HTERT RPE-1 (cell line): ENCODE results near the gene NCK2.

ENCODE experiments used
- in situ Hi-C: fragments of 300-500 bp; cut with MboI; formaldehyde crosslinking; loops from 4 replicates; pipeline ENCODE4 v1.14.3; 2020; ENCODE audit warnings: low sequenced_read_pairs

NCK2 gene

DNA sequence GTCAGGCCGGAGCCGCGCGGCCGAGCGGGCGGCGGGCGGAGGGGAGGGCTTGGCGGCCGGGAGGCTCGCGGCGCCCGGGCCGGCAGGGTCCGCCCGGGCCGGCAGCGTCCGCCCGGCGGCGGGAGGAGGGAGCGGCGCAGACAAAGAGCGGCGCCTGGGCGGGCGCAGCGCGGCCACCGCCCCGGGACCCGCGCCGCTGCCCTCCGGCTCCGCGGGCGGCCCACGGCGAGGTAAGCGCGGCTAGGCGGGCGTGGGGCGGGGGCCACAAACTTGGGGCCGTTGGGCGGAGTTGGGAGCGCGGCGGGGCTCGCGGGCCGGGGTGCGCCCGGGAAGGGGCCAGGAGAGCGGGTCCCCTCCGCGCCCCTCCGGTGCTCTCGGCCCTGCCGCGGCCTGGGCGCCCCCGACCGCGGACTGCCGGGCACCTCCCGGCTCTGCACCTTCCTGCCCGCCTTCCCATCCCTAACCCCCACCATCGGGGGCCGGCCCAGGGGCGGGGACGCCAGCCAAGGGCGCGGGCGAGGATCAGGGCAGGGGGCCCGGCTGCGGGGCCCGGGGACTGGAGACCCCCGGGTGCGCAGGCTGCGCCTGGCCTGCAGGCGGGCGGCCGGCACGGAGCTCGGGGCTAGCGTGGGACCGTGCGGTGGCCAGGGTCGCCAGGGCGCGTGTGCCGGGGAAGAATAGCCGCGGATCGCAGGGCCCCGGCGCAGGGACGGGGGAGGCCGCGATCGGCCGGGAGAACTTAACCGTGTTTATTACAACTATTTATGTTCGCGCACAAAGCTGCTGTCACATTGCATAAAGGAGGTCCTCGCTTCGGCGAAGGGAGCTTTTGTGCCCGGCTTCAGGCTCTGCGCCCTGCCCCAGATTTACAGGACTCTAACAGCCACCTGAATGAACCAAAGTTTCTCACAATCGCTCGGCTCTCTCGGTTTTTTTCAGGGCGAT is at the start of gene NCK2:
TSS of gene NCK2 (plus strand) at position 4 of the 945 bp plus-strand sequence. CDS start 110,152 bp downstream, outside the sequence.
- in situ Hi-C loops = no loop called here

DNA sequence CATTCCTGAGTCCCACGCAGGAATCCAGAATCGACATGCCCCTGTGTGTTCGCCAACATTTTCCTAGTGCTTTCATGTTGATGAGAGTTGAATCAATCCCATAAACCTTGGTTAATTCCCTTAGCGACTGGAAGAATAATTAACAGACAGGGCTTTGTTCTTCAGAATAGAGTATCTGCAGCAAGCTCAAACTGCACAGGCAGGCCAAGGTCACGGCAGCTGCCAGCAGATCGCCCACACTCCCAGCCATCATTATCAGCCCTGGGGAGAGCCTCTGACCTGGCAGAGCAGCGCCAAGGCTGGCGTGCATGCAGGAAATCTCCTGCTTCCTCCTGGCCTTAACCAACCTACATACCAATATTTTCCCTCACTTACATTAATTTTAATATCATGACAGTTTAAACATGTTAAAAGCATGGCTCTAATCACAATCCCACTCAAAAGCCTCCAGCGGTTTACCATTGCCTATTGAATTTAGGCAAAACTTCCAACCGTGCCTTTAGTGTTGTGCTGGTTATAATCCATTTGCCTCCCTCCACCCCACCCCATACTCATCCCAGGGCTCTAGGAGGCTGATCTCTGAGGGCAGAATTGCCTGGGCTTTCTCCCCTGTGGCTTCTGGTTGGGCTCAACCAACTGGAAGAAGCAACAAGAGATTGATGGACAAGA is 46.8 kb upstream of the NCK2 start:
- in situ Hi-C loops = no loop called here

DNA sequence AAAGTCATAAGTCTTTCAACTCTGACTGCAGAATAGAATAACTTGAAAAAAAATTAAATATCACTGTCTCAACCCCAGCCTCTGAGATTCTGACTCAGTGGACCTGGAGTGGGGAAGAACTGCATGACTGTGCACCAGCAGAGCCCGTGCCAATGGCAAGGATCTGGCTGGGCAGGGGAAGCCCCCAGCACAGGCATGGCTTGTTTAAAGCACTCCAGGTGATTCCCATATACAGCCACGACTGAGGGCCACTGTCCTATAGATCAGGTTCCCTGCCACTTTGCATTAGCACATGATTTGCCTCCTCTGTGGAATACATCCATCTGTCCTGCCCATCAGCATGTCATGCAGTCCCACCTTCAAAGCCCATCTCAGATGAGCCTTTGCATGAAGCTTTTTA is 45.9 kb upstream of the NCK2 start:
- in situ Hi-C loops = no loop called here

DNA sequence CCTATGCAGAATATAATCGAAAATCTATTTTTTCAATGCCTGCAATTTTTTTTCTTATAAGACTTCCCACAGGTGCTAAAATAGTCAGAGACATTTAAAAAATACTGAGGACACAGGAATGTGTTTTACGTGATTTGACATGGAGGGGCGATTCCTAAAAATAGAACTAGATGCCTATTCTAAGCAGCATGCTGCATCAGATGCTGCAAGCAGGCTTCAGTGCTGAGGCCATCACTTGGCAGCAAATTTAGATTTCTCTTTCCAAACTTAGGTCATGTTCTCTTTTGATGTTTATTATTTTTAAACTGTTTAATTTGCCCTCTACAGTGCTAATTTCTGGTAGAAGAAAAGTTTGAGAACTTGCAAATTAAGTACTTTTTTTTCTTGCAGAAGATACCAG is 43.7 kb upstream of the NCK2 start:
- in situ Hi-C loops = no loop called here

DNA sequence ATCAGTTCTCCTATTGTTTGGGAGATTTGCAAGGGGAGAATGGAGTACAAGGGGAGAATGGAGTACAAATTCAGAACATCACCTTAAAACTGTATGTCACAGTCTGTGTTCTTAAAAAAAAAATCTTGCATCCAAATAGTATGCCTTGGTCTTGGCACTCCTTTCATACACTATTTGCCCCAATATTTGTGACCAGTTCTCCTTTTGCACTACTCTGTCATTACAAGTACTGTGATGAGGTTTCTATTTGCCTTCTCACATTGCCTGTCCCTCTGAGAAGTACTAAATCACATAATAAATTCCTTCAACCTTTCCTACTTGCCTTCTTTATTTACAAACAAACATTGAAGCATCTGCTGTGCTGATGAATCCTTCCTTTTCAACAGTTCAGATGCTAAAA is 36.0 kb upstream of the NCK2 start:
- in situ Hi-C loops = no loop called here

DNA sequence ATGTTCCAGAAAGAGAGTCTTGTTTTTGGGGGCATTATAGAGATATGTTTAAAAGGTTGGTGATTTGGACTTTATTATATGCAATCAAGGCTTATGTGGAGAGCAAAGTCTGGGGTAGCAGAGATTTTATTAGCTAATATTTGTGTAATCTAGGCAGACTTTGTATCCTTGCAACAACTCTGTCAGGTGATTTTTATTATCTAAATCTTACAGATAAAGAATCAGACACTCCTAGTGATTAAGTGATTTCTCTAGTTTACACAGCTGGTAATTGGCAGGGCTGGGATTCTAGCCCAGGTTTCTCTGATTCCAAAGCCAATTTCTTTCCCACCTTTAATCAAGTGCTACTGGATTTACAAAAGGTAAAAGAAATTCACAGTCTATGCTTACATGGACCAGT is 33.3 kb upstream of the NCK2 start:
- in situ Hi-C loops = no loop called here

DNA sequence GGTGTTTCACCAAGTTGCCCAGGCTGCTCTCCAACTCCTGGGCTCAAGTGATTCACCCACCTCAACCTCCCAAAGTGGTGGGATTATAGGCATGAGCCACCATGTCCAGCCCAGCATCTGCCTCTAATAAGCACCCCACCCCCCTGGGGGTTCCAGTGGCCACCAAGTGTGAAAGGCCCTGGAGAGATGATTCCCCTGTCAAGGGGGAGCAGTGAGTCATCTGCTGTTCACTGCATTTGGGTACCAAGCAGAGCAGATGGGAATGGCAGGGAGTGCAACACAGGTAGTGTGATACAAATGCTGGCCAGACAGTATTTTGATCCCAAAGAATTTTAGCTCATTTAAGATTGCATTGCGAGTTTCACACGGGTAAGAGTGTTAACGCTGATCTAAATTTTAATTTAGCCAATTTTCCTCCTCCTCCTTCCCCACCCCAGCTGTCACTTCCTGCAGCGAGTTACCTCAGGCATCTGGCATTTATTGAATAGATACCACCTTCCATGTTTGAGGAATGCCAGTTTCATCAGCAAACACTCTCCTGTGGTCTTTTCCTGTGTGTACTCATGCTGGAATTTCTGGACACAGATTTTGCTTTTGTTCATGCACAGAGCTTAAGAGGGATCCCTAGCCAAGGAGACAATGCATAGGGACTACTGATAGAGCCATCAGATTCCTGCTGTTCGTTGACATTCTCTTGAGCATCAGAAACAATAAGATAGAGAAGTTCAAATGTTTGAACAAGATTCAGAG is 32.4 kb upstream of the NCK2 start:
- in situ Hi-C loops = no loop called here

DNA sequence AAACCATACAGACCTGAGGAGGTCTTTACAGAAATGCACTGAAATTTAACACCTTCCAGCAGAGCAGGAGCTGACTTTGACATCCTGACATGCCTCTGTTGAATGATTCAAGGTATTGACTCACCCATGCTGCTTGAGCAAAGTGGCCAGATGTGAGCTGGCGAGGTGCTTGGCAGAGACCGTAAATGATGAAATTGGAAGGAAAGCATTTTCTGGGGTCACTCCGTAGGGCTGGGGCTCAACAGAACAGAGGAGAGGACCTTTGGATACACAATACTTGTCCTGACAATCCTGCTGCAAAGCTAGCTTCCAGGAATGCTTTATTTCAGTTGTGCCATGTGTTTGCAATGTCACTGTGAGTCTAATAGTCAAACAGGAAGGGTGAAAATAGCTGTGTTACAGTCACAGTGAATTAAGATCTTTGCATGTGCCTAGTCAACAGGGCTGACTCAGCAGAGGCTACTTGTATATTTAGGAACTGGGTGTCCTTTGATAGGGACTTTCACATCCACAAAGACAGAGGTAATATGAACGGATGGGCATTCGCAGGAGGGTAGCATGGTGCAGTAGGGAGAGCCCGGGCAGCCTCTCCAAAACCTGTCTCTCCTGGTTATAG is 31.6 kb upstream of the NCK2 start:
- in situ Hi-C loops = no loop called here

DNA sequence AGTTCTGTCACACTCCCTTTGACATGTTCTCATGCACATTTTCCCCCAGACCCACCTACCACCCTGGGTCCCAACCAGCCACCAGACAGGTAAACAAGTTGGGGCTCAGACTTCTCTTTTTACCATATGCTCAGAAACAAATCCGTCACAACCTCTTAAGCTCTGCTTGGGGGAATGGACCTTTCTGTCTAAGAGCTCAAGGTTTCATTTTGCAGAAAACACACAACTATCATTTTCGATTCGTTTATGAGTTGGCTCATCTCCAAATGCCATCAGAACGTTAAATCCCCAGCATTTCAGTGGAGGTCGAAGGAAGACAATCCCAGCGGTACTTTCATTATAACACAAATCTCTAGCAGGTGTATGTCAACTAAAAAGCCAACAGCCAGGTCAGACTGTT is 30.6 kb upstream of the NCK2 start:
- in situ Hi-C loops = no loop called here

DNA sequence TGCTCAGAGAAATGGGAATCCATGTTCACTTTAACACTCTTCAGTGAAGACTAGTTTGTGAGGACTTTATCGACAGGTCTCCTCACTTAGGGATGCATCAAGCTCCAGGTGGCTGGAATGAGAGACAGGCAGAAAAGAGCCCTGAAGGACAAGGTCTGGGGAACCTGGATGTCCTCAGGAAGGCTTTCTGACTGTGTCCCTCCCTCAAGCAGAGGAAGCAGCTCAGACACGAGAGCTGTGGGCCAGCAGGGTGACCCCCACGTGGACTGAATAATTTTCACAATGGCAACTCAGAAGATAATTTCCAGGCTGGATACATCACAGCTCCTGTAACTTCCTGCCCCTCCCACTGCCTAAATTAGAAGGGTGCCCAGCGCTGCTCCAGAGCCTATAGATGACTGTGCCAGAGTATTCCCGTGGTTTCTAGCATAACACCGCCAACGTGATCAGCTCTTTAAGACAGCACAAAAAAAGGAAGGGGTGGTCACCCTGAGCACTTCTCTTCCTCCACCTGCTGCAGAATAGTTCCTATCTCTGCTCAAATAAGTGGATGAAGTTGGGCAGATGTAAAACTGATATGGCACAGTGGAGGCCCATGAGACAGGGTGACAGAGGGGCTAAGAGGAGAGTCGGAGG is 25.7 kb upstream of the NCK2 start:
- in situ Hi-C loops = no loop called here

DNA sequence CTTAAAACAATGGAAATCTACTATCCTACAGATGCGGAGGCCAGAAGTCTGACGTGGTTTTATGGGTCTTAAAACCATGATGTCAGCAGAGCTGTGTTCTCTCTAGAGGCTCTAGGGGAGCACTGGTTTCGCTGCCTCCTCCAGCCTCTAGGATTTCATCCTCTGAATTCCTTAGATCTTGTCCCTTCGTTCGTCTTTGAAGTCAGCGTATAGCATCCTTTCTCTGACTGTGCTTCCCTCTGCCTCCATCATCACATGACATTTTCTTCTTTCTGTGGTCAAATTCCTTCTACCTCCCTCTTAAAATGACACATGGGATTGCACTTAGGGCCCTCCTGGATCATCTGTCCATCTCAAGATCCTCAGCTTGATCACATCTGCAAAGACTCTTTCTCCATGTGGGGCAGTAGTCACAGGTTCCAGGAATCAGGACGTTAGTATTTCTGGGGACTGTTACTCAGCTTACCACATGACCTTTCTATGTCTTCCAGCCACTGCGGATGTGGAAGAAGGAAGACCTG is 22.7 kb upstream of the NCK2 start:
- in situ Hi-C loops = no loop called here

DNA sequence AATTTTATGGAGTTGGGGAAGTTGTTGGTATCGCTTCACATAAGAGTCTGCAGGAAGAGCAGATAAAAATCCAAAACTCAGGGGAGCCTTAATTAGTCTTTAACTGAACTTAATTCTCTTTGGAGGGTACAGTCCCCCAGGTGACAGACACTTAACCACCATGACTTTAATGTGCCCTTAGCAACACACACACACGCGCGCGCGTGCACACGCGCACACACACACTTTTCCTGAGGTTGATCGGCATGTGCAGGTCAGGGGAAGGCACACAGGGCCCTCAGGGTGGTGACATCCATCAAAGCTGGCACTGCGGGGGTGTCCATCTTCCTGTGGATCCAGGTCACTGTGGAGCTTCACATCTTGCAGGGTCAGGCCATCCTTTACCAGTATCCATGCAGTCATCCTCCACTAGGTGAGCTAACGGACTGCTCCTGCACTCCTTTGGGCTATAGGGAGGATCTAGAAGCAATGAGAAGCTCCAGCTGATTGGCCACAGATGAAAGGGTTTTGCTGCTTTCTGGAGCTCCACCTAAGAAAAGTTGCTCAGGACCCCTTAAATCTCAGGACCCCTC is 21.9 kb upstream of the NCK2 start:
- in situ Hi-C loops = no loop called here

DNA sequence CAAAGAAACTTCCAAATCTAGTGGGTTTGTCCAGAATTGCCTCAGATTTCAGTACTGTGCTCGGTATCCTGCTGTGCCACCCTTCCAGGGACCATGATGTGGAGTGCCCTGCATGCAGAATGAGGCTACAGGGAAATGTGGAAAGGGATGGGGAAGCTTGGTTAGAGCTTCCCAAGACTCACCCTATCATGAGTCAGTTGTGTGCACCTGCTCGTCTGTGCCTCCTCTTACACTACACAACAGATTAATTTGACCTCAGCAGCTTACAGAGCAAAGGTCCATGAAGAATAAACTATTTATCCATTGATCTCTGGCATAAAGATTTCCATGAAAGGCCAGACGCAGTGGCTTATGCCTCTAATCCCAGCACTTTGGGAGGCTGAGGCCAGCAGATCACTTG is 21.3 kb upstream of the NCK2 start:
- in situ Hi-C loops = no loop called here

DNA sequence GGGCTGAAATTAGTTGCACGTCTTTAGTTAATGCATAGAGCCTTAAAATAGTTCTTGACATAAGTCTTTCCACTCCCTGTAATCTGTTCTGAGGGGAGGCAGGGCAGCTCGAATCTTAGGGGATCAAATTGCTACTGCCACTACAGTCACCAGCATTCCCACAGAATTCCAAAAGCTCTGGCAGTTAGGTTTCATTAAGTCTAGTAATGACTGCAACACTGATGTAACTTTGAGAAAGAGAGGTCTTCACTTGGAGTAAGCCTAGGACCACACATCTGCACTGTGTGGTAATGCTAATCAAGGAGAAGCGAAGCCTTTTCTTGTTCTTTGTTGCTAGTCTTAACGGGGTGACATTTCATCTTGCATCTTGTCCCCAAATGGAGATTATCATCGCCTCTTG is 19.3 kb upstream of the NCK2 start:
- in situ Hi-C loops = no loop called here

DNA sequence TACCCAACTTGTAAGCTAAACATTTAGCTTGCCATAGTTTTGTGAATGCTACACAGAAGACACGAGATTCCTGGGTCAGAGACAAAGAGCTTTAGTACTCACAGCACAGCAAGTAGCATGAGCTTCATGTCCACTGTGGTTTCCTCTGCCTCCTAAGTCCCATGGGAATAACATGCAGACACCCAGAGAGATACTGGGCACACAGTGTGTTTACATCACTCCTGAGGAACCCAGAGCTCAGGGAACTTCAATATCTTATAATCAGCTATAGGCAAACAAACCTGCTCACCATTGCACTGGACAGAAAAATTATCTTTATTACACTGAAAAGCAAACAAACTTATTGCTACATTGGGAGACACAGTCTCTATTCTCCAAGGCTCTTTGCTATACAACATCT is 14.5 kb upstream of the NCK2 start:
- in situ Hi-C loops = no loop called here

DNA sequence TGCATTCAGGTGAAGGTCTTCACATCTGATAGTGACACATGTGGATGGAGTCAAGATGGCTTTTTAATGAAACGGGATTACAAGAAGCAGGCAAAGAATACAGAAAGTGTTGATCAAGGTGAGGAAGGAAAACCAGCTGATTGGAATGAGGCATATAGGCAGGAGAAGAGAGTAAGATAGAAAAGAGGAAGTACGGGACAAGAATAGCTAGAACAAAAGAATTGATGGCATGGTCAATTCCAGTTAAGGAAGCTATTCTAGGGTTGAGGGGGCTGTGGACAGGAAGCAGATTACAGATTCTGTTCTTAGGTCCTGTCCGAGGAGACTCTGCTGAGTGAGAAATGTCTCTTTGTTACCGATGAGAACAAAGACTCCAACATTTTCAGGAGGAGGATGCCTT is 13.2 kb upstream of the NCK2 start:
- in situ Hi-C loops = no loop called here

DNA sequence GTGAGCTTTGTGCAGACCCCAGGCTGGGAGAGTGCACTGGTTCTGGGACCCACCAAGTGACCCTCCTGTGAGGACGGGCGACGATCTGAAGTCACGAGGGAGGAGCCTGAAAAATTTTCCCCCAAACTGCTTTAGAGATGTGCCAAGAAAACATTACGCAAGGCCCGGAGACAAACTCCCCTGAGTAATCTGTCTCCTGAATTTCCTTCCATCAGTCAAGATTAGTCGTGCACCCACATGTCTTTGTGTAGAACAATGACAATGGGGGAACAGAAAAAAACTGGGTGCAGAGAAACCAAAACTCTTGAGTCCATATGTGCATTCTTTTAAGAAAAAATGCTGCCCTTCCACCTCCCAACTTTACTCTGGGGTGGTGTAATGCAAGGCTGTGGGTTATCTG is 12.6 kb upstream of the NCK2 start:
- in situ Hi-C loops = no loop called here

DNA sequence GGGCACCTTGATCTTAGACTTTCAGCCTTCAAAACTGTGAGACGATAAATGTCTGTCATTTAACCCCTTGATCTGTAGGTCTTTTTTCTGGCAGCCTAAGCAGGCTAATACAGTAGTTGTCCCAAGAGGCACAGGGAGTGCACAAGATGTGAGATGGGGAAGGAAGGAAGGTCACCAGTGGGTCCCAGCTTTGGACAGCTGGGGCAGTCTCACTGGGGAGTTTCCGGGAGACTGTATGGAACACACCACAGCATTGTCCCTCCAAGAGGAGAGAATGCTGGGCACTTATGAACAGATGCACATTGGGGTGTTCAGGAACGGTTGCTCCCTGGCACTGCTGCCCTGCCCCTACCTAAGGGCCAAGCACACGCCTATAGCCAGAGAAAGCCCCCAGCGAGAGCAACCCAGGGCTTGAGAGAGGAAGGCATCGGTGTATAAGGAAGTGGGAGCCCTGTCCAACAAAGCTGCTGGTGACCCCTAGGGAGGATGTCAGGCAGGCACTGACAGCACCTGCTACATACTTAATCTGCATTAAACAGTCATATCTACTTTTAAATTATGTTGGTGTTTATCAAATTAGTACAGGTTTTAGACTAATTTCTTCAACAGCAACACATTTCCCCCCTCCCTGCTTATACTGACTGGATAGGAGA is 11.6 kb upstream of the NCK2 start:
- in situ Hi-C loops = no loop called here

DNA sequence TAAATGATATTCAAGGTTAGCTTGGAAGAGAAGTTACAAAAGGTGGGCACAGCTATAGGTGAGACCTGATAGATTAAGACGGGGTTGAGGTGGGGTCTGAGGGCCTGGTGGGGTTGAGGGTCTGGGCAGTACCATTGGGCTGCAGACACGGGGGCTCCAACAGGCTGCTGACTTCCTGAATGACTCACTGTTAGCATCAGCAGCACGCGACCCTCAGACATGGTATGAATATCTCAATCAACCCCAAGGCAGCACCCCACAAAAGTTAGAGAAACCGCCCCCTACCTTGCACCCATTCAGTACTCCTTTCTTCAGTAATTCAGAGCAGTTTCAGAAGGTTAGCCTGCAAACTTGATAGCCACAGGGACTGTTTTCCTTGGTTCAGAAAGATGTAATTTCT is 10.8 kb upstream of the NCK2 start:
- in situ Hi-C loops = no loop called here
